GM12878 (cell line): Measurements from ENCODE around the gene LYPD6.

Experiments used
- BHLHE40 ChIP-seq, 2 experiments: fragments of 450-650 bp in 1 of 2; IDR thresholded peaks; 2 replicates each; pipeline ENCODE4 v1.6.1; 2011 to 2017; ENCODE audit warnings: low read depth in 2 of 2, borderline replicate concordance in 1 of 2, improper control_type of control experiment in 1 of 2, low read length in 1 of 2, mild to moderate bottlenecking in 1 of 2
- CHD1 ChIP-seq: IDR thresholded peaks from 2 replicates; pipeline ENCODE4 v1.6.1; 2012; ENCODE audit warnings: low read depth, low read length, improper control_type of control experiment
- CREB1 ChIP-seq: IDR thresholded peaks from 2 replicates; pipeline ENCODE4 v1.6.1; 2012; ENCODE audit warnings: low read depth, mild to moderate bottlenecking, inconsistent platforms
- EGR1 ChIP-seq, 2 experiments: IDR thresholded peaks; 1 replicate in 1 of 2; 2 replicates in 1 of 2; pipeline ENCODE4 v1.6.1; 2011 to 2012; ENCODE audit warnings: low read depth in 2 of 2, low read length in 2 of 2, borderline replicate concordance in 1 of 2, mild to moderate bottlenecking in 1 of 2, moderate library complexity in 1 of 2
- EP300 ChIP-seq, 2 experiments: fragments of 150-350 bp in 1 of 2; IDR thresholded peaks; 2 replicates each; pipeline ENCODE4 v1.6.1; 2011 to 2012; ENCODE audit warnings: low read depth in 2 of 2, low read length in 2 of 2, borderline replicate concordance in 1 of 2, improper control_type of control experiment in 1 of 2, inconsistent platforms in 1 of 2; ENCODE audit not compliant: control insufficient read depth in 1 of 2
- HDGF ChIP-seq: fragments of 450-650 bp; IDR thresholded peaks from 2 replicates; pipeline ENCODE4 v1.6.1; 2016; ENCODE audit warnings: antibody characterized with exemption
- JUNB ChIP-seq: IDR thresholded peaks from 2 replicates; pipeline ENCODE4 v1.6.1; 2016; ENCODE audit warnings: antibody characterized with exemption, mild to moderate bottlenecking
- PML ChIP-seq: IDR thresholded peaks from 2 replicates; pipeline ENCODE4 v1.6.1; 2012; ENCODE audit warnings: low read length, inconsistent platforms
- POLR2A ChIP-seq: IDR thresholded peaks from 2 replicates; pipeline ENCODE4 v1.6.1; 2011; ENCODE audit warnings: low read depth, mild to moderate bottlenecking, low read length
- POLR2AphosphoS5 ChIP-seq: IDR thresholded peaks from 2 replicates; pipeline ENCODE4 v1.6.1; 2011; ENCODE audit warnings: mild to moderate bottlenecking, low read length, inconsistent platforms
- SIN3A ChIP-seq: IDR thresholded peaks from 2 replicates; pipeline ENCODE4 v1.6.1; 2012; ENCODE audit warnings: low read depth, low read length, improper control_type of control experiment
- TCF7 ChIP-seq: IDR thresholded peaks from 2 replicates; pipeline ENCODE4 v1.6.1; 2014; ENCODE audit warnings: antibody characterized with exemption, borderline replicate concordance
- ZBED1 ChIP-seq: IDR thresholded peaks from 2 replicates; pipeline ENCODE4 v1.6.1; 2016; ENCODE audit warnings: borderline replicate concordance
- TF ChIP-seq, protein P1 (sequence below), 3 experiments: IDR thresholded peaks in 2 of 3; conservative IDR thresholded peaks in 1 of 3; 2 replicates each; pipeline ENCODE4 v1.5.1; 2011; ENCODE audit warnings: low read depth in 3 of 3, low read length in 3 of 3, mild to moderate bottlenecking in 3 of 3, control low read depth in 2 of 3, moderate library complexity in 2 of 3, inconsistent platforms in 1 of 3, mixed read lengths in 1 of 3; ENCODE audit not compliant: control insufficient read depth in 2 of 3, insufficient read depth in 1 of 3; ENCODE audit errors: extremely low read depth in 1 of 3

DNA sequence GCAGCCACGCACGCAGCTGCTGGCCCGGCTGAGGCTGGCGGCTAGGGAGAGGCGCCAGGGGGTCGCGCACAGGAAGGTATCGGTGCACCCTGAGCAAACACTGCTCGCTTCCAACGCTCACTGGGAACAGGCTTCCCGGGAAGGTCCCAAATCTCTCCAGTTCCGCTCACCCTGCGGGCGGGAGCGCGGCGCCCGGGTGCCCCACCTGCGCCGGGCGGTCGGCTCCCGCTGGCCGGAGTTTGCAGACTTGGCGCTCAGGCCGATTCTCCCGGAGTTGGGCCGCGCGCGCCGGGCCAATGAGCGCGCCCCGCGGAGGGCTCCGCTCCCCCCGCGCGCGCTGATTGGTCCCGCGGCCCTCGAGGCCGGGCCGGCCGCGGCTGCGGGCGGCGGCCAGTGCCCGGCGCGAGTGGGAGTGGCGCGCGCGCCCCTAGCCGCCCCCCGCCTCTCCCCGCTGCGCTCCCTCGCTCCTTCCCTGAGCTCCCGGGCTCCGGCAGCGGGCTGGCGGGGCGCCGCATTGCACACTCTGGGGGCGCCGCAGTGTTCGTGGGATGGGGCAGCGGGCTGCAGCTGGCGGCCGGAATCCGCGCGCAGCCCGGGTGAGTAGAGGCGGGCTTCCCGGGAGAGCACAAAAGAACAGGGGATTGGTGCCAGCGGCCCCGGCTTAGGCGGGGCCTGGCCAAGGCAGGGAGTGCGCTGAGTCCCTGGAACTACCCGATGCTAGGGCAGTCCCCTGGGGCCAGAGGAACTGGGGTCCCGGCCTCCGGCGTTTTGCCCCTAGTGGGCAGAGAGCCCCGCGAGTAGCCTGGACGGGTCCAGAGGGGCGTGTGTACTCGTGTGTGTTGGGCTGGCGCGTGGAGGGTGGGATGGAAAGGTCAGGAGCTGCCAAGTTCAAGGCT lies at the start of gene LYPD6:
- TF ChIP-seq CREB1: no peak
- TF ChIP-seq EGR1 (IDR thresholded peaks at IDR 0.05; ENCODE audit: borderline replicate concordance in 1 of 2, low read depth in 2 of 2, low read length in 2 of 2): no peak
- TF ChIP-seq, protein P1, sequence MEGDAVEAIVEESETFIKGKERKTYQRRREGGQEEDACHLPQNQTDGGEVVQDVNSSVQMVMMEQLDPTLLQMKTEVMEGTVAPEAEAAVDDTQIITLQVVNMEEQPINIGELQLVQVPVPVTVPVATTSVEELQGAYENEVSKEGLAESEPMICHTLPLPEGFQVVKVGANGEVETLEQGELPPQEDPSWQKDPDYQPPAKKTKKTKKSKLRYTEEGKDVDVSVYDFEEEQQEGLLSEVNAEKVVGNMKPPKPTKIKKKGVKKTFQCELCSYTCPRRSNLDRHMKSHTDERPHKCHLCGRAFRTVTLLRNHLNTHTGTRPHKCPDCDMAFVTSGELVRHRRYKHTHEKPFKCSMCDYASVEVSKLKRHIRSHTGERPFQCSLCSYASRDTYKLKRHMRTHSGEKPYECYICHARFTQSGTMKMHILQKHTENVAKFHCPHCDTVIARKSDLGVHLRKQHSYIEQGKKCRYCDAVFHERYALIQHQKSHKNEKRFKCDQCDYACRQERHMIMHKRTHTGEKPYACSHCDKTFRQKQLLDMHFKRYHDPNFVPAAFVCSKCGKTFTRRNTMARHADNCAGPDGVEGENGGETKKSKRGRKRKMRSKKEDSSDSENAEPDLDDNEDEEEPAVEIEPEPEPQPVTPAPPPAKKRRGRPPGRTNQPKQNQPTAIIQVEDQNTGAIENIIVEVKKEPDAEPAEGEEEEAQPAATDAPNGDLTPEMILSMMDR (IDR thresholded peaks at IDR 0.05 in 2 of 3, conservative IDR thresholded peaks at IDR 0.05 in 1 of 3; ENCODE audit: control insufficient read depth in 2 of 3, extremely low read depth in 1 of 3, insufficient read depth in 1 of 3, low read depth in 3 of 3, low read length in 3 of 3): no peak
- no peak for TF ChIP-seq POLR2AphosphoS5
- TF ChIP-seq TCF7: no peak
- no peak for TF ChIP-seq HDGF
- no peak for TF ChIP-seq BHLHE40 (IDR thresholded peaks at IDR 0.05; ENCODE audit: borderline replicate concordance in 1 of 2, low read depth in 2 of 2, low read length in 1 of 2)
- no peak for TF ChIP-seq POLR2A
- TF ChIP-seq JUNB: no peak
- no peak for TF ChIP-seq PML
- no peak for TF ChIP-seq ZBED1
- no peak for TF ChIP-seq EP300 (IDR thresholded peaks at IDR 0.05; ENCODE audit: borderline replicate concordance in 1 of 2, control insufficient read depth in 1 of 2, low read depth in 2 of 2, low read length in 2 of 2)
- TF ChIP-seq SIN3A: no peak
- no peak for TF ChIP-seq CHD1
